ENCODE measurements around the gene NLGN4Y.

NLGN4Y gene

GRCh38 chrY:14679181-14679580, 154.9 kb downstream of the NLGN4Y start:
- no peak for DNase-seq

- DNase-seq, result no peak
Measured at GRCh38 chrY:14694543-14694942, 170.2 kb downstream of the NLGN4Y start.

- DNase-seq, result no peak
Measured at GRCh38 chrY:14708158-14708557, 183.8 kb downstream of the NLGN4Y start.

GRCh38 chrY:14741596-14741995, 217.3 kb downstream of the NLGN4Y start:
- no peak for DNase-seq

GRCh38 chrY:14748329-14748728, 224.0 kb downstream of the NLGN4Y start:
- no peak for DNase-seq

GRCh38 chrY:14755571-14755970, 231.2 kb downstream of the NLGN4Y start:
- DNase-seq, result no peak

- DNase-seq, result no peak
Measured at GRCh38 chrY:14762903-14763302, 238.6 kb downstream of the NLGN4Y start.

- no peak for DNase-seq
Measured at GRCh38 chrY:14763600-14763999, 239.3 kb downstream of the NLGN4Y start.

GRCh38 chrY:14778208-14778607, 253.9 kb downstream of the NLGN4Y start:
- no peak for DNase-seq

GRCh38 chrY:14793104-14793503, 268.8 kb downstream of the NLGN4Y start:
- DNase-seq, result no peak

GRCh38 chrY:14793674-14794073, 269.3 kb downstream of the NLGN4Y start:
- no peak for DNase-seq

- DNase-seq, result no peak
Measured at GRCh38 chrY:14798010-14798409, 273.7 kb downstream of the NLGN4Y start.

GRCh38 chrY:14801096-14801495, 276.8 kb downstream of the NLGN4Y start:
- no peak for DNase-seq

- DNase-seq, result no peak
Measured at GRCh38 chrY:14802125-14802524, 277.8 kb downstream of the NLGN4Y start.

GRCh38 chrY:14804041-14804440, 279.7 kb downstream of the NLGN4Y start:
- DNase-seq, result no peak

- DNase-seq, result no peak
Measured at GRCh38 chrY:14818452-14818851, 294.1 kb downstream of the NLGN4Y start.

- DNase-seq, result no peak
Measured at GRCh38 chrY:14822201-14822600, 297.9 kb downstream of the NLGN4Y start.

GRCh38 chrY:14822906-14823305, 298.6 kb downstream of the NLGN4Y start:
- DNase-seq, result no peak

- DNase-seq, result no peak
Measured at GRCh38 chrY:14824583-14824982, 300.3 kb downstream of the NLGN4Y start.

GRCh38 chrY:14825728-14826127, 301.4 kb downstream of the NLGN4Y start:
- DNase-seq, result no peak

GRCh38 chrY:14828531-14828930, 304.2 kb downstream of the NLGN4Y start:
- DNase-seq, result no peak

GRCh38 chrY:14829366-14829885, 305.1 kb downstream of the NLGN4Y start:
- DNase-seq, result no peak

- DNase-seq, result no peak
Measured at GRCh38 chrY:14834103-14835060, 310.1 kb downstream of the NLGN4Y start.

GRCh38 chrY:14837466-14837865, 313.1 kb downstream of the NLGN4Y start:
- DNase-seq, result no peak

All from T-helper 9 cell (primary cell).